Measurements from ENCODE around the gene ELAPOR1.

DNA sequence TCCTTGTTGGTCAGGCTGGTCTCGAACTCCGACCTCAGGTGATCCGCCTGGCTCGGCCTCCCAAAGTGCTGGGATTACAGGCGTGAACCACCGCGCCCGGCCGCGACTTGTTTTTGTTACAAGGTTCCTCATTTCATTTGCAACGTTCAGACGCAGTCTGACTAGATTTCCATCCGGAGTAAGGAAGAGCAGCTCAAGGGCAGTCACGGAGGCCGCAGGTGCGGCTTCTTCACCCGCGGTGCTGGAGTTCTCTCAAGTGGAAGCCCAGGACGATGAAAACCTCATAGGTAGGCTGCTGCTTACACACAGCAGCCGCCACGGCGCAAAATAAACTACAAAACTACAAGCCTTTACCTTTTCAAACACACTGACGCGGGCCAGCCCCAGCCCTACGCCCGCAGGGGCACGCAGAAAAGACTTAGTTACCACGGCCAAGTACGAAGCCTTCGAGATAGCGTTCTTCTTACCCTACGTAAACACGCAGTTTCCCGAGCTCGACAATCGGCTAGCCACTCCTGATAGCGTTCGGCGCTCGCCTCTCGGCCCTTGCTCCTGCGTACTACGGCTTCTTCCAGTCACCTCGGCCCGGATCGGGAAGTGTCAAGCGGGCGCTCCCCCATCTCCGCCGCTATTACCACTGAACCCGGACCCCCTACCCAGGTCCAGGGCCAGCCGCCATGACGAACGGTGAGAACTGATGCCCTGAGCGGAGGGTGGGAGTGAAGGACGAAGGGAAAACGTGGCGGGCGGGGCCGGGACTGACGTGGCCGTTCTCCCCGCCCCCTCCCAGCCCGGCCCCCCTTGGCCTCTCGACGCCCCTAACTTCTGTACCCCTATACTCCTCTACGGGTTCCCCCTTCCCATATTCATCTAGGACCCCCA is 23.5 kb upstream of the ELAPOR1 start, which contains the start of gene TMEM167B:
- TF ChIP-seq, protein P1, sequence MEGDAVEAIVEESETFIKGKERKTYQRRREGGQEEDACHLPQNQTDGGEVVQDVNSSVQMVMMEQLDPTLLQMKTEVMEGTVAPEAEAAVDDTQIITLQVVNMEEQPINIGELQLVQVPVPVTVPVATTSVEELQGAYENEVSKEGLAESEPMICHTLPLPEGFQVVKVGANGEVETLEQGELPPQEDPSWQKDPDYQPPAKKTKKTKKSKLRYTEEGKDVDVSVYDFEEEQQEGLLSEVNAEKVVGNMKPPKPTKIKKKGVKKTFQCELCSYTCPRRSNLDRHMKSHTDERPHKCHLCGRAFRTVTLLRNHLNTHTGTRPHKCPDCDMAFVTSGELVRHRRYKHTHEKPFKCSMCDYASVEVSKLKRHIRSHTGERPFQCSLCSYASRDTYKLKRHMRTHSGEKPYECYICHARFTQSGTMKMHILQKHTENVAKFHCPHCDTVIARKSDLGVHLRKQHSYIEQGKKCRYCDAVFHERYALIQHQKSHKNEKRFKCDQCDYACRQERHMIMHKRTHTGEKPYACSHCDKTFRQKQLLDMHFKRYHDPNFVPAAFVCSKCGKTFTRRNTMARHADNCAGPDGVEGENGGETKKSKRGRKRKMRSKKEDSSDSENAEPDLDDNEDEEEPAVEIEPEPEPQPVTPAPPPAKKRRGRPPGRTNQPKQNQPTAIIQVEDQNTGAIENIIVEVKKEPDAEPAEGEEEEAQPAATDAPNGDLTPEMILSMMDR (conservative IDR thresholded peaks at IDR 0.05; ENCODE audit: low read length), result no peak
- no peak for TF ChIP-seq EZH2phosphoT487 (IDR thresholded peaks at IDR 0.05; ENCODE audit: borderline replicate concordance, low read depth, low read length)
